ENCODE measurements around the gene DMWD.

Gene DMWD

DNA sequence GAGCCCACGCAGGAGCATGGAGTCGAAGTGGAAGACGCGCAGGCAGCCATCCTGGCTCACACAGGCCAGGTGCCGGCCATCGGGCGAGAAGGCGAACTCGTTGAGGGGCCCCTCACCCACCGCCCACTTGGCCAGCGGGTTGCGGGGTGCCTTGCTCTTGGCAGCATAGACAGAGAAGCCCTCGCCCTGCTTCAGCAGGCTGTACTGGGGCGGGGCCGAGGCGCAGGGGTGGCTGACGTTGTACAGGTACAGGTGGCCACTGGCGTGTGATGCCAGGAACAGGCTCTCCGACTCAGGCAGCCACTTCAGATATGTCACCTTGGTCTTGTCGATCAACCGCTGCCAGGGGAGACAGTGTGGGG lies 6.1 kb downstream of the DMWD start:
- in situ Hi-C loops (cut with MboI; ENCODE audit: low sequenced_read_pairs): no loop called here

DNA sequence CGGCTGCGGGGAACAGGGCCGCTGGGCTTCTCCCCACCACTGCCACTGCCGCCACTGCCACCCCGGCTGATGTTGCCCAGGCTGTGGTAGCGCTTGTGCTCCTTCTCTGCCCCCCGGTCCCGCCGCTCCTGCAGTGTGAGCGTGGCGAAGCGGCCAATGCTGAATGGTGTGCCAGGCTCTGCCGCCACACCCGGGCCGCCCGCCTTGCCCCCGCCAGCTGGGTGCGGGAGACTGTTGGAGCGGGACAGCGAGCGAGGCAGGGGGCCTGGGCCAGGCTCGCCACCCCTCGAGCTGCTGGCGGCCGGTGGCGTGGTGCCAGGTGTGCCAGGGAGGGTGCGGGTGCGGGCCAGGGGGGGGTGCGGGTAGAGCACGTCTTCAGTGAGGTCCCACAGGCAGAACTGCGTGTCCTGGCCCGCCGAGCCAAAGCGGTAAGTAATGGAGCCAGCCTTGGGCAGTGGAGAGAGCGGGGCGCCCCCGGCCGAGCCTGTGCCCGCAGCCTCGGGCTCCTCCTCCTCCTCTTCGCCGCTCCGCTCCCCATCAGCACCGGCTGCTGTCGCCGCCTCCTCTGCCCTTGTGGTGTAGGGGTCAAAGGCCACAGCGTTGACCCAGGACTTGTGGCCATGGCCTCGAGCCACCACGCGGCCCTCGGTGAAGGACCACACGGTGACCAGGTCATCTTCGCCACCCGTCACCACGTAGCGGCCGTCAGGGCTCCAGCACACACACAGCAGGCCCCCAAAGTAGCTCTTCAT lies 6.7 kb downstream of the DMWD start:
- in situ Hi-C loops (cut with MboI; ENCODE audit: low sequenced_read_pairs): no loop called here

DNA sequence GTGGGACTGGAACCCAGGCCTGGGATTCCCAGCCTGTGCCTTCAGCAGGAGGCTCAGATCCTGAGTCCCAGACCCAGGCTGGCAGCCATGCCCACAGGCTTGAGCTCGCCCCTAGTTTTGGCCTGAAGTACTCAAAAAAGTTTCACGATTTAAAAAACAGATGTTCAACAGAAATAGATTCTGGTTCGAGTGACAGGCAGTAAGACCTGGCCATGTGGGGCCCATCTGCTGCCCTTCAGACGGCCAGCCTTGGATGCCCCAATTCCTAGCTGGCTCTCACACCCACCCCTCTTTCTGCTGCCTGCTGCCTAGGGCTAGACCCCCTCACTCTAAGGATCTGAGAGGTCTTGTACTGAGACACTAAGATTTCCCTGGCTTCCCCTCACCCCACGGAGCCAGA lies 7.5 kb downstream of the DMWD start:
- in situ Hi-C loops (cut with MboI; ENCODE audit: low sequenced_read_pairs): no loop called here

DNA sequence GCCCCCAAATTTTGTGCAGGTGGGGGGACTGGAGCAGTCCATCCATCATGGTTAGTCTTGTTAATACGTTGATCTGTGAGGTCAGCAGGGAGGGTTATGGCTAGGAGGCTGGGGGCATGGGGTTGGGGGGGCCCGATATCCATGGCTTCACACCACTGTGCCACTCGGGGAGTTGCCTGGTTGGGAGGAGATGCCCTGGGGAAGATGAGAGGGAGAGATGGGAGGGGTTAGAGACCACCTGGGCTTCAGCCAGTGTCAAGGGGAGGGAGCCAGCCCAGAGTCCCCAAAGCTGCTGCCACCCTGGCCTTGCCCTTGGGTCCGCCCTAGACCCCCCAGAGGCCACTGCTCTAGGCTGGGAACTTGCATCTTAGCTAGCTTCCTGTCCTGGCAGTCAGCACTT lies 8.5 kb downstream of the DMWD start:
- in situ Hi-C loops (cut with MboI; ENCODE audit: low sequenced_read_pairs): no loop called here

DNA sequence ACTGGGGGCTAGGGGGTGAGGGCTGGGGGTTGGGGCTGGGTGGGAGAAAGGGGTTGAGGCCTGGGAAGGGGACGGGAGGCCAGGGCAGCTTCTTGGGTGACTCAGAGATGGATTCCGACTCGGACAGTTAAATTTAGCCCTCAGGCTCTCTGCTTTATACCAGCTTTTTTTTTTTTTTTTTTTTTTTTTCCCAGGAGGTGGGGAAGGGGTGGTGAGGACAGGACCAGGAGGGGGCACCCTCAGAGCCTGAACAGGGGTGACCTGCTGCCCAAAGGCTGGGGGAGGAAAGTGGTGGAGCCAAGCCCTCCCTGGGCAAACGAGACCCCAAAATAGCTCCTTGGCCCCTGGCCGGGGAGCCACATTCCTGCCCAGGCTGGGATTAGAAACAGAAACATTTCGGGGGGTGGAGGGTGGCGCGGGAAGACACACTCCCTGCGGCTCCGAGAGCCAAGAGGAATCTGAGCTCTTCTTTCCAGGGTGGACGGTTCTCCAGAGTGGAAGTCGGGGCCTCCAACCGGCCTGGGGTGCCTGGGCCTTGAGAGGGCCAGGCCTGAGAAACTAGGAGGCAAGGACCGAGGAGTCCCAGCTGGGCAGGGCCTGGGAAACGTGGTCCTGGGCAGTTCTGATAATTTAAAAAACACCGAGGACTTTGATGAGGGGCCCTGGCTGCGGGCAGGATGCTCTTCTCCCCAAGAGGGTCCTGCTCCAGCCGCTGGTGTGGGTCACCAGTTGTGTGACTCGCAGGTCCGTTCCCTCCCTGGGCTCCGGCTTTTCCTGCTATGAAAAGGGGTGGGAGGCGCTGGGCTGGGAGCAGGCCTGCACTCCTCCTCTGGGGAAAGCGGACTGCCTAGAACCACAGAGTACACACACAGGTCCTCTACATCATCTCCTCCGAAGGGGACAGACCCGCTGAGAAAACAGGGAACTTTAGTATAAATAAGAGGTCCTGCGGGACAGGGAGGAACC lies 9.5 kb downstream of the DMWD start:
- in situ Hi-C loops (cut with MboI; ENCODE audit: low sequenced_read_pairs): no loop called here

DNA sequence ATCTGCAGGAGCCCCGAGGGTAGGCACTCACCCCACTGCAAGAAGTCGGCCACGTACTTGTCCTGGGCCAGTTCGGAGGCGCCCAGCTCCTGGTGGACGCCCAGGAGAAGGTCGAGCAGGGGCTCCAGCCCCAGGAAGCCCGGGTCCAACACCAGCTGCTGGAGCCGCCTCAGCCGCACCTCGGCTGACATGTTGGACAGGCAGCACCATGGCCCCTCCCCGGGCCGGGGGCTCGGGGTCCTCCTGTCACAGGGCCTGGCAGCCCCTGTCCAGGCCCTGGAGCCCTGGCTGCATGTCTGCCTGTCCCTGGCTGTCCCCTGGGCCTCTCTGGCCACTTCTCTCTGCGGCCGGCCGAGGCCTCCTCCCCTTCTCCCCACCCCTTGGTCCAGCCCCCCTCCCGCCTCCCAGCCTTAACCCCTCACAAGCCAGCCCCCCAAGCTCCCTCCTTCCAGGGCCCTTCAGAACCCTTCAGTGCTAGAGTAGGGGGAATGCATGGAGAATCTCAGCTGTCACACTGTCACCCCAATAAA lies 10.4 kb downstream of the DMWD start, which contains the start of gene DMPK:
DMPK (minus strand) TSS at position 329 of the 530 bp plus-strand sequence; CDS start at position 191, 138 bp downstream.
- in situ Hi-C loops (cut with MboI; ENCODE audit: low sequenced_read_pairs): no loop called here

DNA sequence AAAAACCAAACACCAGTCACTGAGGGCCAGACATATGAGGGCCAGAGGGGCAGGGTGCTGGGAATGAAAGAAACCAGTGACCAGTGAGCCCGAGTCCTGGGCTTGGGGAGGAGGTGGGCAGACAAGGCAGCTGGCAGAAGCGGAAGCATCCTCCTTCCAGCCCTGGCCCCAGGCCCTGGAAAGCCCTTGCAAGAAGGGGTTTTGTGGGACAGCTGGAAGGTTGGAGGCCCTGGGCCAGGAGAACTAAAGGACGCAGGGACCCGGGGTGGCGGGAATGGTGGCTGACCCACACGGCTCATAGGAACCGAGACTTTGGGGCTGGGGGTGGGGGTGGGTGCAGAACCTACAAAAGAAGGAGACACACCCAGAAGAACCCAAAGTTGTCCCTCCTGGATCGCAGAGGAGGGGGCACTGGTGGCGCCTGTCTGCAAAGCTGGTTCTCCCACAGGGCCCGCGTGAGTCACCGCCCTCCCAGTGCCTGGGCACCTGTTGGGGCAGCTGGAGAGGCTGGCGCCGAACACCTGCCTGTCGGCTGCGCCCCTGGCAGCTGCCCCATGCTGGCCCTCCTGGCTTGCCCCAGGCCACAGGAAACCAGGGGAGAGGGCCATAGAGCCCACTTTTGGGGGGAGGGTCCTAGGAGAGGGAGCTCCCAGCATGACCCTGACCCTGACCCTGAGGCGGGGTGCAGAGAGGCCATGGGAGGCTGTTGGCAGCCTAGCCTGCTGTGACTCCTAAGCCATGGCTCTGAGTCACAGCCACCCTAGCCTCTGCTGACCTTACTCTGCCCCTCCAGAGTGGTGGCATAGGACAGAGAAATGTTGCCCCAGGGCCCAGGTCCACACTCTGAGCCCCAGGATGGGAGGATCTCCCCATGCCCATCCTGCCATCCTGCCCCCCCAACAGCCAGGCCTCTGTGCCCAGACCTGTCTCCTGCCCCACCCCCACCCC lies 11.2 kb downstream of the DMWD start:
- in situ Hi-C loops (cut with MboI; ENCODE audit: low sequenced_read_pairs): no loop called here

DNA sequence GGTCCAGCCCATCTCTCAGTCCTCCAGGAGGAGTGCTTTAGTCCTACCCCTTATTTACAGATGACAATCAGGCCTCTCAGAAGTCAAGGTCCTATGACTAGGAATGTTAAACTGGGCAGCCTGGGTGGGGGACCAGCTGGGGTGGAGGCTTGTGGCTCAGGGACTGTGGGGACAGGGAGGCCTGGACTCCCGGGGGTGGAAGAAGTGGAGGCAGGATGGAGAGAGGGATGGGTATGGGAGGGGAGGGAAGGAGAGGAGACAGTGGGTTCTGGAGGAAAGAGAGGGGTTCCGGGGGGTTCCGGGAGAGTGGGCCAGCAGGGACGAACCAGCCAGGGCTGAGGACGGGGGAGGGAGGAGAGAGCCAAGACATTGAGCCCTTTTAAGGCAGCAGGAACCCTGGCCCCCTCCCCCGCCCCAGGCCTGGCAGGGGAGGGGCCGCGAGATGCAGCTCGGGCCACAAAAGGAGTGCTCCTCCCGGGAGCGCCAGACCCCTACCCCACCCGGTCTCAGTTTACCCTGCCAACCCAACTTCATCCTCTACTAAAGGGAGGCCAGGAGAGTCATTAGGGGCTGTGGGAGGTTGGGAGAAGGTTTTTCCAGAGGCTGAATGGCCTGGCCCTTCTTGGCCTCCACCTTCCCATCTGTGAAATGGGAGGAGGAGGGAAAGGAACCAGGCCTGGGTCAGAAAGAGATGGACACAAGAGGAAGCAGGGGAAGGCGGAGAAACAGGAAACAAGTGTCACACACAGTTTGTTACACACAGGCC lies 12.0 kb downstream of the DMWD start:
- in situ Hi-C loops (cut with MboI; ENCODE audit: low sequenced_read_pairs): no loop called here

DNA sequence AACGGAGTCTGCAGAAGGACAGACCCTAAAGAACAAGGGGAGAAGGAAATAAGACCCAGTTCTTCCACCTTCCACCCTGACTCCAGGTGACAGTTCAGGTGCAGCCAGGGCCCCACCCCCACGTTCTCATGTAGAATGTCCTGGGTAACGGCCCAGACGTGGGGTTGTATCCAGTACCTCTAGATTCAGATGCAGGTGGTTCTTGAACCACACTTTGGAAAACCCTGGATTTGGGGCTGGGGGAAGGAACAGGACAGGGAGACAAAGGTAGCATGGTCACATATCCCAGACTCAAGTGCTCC lies 12.5 kb downstream of the DMWD start:
- in situ Hi-C loops (cut with MboI; ENCODE audit: low sequenced_read_pairs): no loop called here

DNA sequence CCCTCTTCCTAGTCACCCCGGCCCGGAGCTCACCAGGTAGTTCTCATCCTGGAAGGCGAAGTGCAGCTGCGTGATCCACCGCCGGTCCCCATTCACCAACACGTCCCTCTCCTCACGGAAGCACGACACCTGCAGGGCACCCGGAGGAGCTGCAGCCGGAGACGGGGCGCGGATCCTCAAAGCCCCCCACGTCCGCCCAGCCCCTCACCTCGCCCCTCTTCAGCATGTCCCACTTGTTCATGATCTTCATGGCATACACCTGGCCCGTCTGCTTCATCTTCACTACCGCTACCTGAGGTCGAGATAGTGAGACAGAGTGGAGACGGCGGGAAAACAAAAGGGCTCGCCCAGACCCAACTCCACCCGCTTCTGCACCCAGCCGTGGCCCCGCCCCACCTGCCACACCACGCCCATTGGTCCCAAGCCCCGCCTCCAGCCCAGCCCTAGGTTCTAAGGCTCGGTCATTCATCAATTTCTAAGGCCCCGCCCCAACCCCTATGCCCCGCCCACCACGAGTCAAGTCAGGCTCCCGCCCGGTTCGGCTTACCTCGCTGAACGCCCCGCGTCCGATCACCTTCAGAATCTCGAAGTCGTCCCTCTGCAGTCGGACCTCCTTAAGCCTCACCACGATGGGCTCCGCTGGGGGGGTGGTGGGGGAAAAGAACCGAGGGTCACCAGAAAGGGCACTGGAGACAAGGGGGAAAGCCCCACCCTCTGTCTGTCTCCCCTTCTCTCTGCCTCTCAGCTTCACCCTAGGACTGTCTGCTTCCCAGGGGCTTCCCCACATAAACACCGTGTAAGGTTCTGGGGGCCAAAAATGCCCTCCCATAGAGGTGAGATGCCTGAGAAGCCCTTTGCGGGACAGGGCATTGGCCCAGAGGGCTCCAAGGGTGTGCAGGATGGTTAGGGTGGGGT lies 13.2 kb downstream of the DMWD start:
- in situ Hi-C loops (cut with MboI; ENCODE audit: low sequenced_read_pairs): no loop called here

DNA sequence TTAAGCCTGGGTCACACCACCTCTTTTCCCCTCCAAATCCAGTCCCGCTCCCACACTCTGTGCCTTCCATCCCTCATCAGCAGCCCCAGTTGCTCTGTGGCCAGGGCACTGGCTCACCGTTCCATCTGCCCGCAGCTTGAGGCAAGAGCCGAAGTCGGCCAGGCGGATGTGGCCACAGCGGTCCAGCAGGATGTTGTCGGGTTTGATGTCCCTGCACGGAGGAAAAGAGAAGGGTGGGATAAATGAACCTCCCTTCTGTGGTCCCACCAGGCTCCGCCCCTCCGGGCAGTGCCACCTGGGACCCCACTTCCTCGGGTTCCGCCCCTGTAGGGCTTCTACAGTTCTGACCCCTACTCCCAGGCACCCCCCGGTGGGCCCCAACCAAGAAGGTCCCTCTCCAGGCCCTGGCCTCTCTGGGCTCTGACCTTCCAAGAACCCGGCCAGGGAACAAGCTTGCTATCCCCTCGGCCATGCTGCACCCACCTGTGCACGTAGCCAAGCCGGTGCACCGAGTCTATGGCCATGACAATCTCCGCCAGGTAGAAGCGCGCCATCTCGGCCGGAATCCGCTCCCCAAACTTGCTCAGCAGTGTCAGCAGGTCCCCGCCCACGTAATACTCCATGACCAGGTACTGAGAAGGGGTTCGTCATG lies 14.5 kb downstream of the DMWD start:
- in situ Hi-C loops (cut with MboI; ENCODE audit: low sequenced_read_pairs): no loop called here

DNA sequence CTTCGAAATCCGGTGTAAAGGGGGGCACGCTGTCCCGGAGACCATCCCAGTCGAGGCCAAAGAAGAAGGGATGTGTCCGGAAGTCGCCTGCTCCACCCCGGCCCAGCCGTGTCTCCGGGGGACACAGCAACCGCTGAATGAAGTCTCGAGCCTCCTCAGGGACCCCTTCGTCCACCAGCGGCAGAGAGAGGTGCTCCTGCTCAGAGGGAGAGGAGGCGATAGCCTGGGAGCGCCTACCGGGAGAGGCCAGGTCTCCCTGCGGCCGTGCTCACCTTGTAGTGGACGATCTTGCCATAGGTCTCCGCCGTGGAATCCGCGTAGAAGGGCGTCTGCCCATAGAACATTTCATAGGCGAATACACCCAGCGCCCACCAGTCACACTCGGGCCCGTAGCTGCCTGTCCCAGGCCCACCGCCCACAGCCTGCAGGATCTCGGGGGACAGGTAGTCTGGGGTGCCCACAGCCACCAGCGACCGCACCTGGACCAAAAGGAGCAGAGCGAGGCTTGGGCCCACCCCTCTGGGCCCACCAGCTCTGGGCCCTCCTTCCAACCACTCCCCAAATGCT lies 15.2 kb downstream of the DMWD start:
- in situ Hi-C loops (cut with MboI; ENCODE audit: low sequenced_read_pairs): no loop called here

DNA sequence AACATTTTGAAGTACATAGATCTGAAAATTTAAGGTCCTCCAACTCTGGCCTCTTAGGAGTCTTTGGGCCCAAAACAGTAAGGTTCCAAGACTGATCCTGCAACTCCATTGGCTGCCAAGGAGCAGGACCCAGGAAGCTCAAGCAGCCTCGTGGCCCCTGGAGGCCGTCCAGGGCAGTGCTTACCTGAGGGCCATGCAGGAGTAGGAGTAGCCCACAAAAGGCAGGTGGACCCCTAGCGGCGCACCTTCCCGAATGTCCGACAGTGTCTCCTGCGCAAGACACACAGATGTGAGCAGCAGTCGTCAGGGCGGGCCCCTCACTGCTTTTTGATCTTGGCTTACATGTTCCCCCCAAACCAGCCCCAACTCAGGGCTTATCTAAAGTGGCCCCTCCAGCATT lies 17.9 kb downstream of the DMWD start:
- in situ Hi-C loops (cut with MboI; ENCODE audit: low sequenced_read_pairs): no loop called here

DNA sequence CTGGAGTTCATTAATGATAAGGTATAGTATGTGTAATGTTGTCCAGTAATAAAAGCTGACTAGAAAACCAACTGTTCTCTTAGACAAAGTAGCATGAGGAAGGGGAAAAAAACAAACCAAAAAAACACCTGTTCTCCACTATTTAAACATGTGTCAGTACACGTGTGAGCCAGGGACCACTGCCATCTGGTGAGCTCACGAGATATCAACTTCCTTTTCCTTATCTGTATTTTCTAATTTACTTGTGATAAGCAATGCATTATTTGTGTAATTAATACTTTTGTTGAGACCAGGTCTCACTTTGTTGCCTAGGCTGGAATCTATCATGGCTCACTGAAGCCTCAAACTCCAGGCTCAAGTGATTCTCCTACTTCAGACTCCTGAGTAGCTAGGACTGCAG lies 19.3 kb downstream of the DMWD start:
- in situ Hi-C loops (cut with MboI; ENCODE audit: low sequenced_read_pairs): no loop called here

DNA sequence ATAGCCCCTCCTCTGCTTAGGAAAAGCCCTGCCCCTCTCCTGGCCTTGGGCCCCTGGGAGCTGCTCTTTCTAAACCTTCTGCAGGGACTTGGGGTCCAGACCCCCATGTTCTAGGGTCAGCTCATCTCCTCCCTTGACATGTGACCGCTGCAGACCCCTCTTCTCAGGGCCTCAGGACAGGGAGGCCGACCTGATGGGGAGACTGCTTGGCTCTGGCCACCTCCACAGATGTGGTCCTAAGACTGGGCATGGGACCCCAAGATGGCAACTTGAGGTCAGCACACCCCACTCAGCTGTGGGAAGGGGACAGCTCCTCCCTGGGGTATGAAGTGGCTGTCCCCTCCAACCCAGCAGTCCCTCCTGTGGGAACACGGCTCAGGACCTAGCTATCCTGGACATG lies 19.7 kb downstream of the DMWD start:
- in situ Hi-C loops (cut with MboI; ENCODE audit: low sequenced_read_pairs): no loop called here

DNA sequence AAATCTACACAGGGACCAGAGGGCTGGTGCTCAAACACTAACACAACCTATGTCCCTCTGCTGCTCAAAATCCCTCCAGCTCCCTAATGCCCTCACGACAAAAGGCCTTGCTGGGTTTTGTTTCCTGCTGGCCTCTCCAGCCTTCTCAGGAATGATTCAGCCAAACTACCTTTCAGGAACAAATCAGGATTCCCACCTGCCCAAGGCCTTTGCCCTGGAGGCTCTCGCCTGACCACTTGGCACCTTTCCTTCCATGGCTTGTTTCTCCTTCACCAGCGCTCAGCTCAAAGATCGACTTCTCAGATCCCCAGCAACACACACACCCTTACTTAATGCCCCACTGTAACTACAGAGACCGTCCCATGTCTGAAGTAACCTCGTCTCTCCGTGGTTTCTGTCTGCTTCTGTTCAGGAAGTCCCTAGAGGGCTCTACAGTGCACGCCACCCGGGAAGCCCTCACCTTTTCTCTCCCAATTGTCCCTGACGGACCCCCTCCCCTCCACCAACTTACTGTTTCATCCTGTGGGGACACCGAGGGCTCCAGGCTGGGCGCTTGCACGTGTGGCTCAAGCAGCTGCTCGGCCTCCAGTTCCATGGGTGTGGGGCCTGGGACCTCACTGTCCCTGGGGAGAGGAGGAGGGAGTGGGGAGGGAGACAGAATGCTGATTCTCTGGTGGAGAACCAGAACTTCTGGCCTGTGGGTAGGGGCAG lies 20.4 kb downstream of the DMWD start:
- in situ Hi-C loops (cut with MboI; ENCODE audit: low sequenced_read_pairs): no loop called here

DNA sequence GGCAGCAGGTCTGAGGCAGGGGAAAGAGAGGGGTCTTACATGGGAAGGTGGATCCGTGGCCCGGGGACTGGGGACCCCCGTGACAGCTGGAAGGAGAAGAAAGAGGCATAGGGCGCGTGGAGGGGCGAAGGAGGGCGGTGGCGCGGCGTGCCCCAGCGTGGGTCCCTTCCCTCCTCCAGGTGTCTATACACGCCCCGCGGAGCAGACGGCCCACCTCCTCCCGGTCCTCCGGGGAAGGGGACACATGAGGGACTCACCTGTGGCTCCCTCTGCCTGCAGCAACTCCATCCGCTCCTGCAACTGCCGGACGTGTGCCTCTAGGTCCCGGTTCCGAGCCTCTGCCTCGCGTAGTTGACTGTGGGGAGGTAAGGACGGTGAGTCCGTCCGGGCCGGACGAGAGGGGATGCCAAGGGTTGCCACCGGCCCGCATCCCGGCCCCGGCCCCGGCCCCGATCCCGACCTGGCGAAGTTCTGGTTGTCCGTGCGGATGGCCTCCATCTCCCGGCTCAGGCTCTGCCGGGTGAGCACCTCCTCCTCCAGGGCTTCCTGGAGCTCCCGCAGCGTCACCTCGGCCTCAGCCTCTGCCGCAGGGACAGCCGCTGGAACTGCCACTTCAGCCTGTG lies 21.2 kb downstream of the DMWD start:
- in situ Hi-C loops (cut with MboI; ENCODE audit: low sequenced_read_pairs): no loop called here
